Posterior vena cava (tissue), 2 donors: ENCODE measurements around the gene NKAIN4. TPM values are rescaled to one million over a fixed set of nuclear protein-coding genes. Genes with fewer than 3 reads are reported as not detected.

ENCODE experiments used
- DNase-seq: peaks from one replicate; pipeline ENCODE4 v3.0.0-alpha.2; 2020; ENCODE audit warnings: low spot score
- intact Hi-C, 2 donors: fragments of 100-400 bp; cut with DNase I; formaldehyde crosslinking; loops; one replicate each; pipeline versions ENCODE4 v1.14.1 to v1.14.2; 2022 to 2023
- total RNA-seq, 2 donors: library from RNA; stranded (reverse); fragmentation: NEBNext Ultra II Directional; extraction: Animal tissue kit (Norgen Biotek cat#: 25700); gene quantifications; one replicate each; pipeline ENCODE4 v1.2.1, GENCODE V29; 2021
- donor health status: DM: yes; HTN: yes; CAD: no.
- donor health status: DM: yes; HTN: yes; CAD: no.

Gene NKAIN4
- total RNA-seq, 2 donors from 2014 or later: not detected

- intact Hi-C loops: no loop called here
- DNase-seq: no peak
These were observed 7.6 kb downstream of the NKAIN4 start for GRCh38 chr20:63246490-63247288.

DNA sequence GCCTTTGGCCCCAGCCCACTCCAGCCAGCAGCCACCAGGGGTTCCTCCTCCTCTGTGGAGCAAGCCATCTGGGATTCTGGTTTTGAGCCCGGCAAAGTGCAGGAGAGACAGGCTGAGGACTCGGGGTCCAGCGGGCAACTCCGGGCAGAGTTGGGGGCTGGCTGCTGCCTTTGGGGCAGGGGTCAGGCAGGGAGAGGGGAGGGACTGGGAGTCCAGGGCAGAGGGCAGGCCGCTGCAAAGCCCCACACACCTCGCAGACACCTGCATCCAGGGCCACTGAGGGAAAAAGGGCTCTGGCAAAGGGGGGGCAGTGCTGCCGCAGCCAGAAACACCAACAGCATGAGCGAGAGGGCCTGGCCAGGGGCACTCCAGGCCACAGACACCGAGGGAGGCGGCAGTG lies 9.8 kb downstream of the NKAIN4 start:
- no peak for DNase-seq
- intact Hi-C loops: no loop called here

GRCh38 chr20:63243604-63244247 lies 10.5 kb downstream of the NKAIN4 start:
- intact Hi-C loops: no loop called here
- no peak for DNase-seq

DNA sequence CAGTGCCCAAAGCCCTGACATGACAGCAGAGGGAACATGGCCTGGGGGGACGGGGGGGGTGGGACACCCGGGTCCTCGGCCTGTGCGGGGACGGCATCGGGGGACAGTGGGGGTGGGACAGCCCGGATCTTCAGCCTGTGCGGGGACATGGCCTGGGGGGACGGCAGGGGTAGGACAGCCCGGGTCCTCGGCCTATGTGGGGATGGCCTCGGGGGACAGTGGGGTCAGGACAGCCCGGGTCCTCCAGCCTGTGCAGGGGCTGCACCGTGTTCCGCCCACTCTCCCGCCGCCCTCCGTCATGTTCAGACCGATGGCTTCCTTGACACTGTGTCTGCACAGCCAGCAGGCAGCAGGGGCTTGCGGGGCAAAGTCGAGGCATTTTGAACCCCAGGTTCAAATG lies 11.5 kb downstream of the NKAIN4 start:
- DNase-seq: no peak
- intact Hi-C loops: no loop called here

GRCh38 chr20:63241272-63241671 lies 13.0 kb downstream of the NKAIN4 start:
- no peak for DNase-seq
- intact Hi-C loops: no loop called here

DNA sequence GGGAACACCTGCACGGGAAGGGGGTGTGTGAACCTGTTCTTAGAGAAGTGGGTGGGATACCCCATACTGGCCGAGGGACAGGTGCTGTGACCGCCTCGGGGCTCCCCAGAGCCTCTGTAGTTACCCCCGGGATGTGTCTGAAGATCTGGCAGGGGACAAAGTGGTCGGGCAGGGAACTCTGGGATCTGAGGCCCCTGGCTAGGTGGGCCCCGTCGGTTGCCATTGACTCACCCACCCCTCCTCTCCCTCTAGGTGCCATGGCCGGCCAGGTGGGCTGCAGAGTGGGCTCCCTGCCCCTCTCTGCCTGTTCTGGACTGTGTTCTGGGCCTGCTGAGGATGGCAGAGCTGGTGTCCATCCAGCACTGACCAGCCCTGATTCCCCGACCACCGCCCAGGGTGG lies 14.3 kb downstream of the NKAIN4 start:
- intact Hi-C loops: no loop called here
- DNase-seq: no peak

GRCh38 chr20:63239431-63239830 lies 14.8 kb downstream of the NKAIN4 start:
- intact Hi-C loops: loop anchor here in 1 of 2 donors (10.0 kb wide), 1 partner anchor 185 kb away; no protein-coding TSS in a partner anchor
- DNase-seq: no peak

- intact Hi-C loops: loop anchor here in 1 of 2 donors (10.0 kb wide), 1 partner anchor 184 kb away; no protein-coding TSS in a partner anchor
- no peak for DNase-seq
These were observed 15.6 kb downstream of the NKAIN4 start for GRCh38 chr20:63238514-63239125.

DNA sequence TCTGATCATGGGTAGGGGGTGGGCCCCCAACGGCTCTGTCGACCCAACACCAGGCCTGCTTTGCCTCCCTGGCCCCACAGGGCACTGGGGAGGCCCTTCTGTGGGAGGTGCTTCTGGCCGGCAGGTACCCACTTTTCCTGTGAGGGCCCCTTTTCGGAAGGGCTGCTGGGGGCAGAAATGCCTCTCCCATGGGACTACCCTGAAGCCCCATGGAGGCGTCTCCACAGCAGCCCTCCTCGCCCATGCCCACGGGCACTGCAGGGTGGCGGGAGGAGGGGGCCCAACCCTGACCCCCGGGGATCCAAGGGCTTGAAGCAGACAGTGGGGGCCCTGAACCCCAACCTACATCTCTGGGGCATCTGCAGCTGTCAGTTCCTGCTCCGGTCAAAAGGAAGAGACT lies 16.2 kb downstream of the NKAIN4 start:
- DNase-seq: no peak
- intact Hi-C loops: loop anchor here in 1 of 2 donors (10.0 kb wide), 1 partner anchor 183 kb away; no protein-coding TSS in a partner anchor

DNA sequence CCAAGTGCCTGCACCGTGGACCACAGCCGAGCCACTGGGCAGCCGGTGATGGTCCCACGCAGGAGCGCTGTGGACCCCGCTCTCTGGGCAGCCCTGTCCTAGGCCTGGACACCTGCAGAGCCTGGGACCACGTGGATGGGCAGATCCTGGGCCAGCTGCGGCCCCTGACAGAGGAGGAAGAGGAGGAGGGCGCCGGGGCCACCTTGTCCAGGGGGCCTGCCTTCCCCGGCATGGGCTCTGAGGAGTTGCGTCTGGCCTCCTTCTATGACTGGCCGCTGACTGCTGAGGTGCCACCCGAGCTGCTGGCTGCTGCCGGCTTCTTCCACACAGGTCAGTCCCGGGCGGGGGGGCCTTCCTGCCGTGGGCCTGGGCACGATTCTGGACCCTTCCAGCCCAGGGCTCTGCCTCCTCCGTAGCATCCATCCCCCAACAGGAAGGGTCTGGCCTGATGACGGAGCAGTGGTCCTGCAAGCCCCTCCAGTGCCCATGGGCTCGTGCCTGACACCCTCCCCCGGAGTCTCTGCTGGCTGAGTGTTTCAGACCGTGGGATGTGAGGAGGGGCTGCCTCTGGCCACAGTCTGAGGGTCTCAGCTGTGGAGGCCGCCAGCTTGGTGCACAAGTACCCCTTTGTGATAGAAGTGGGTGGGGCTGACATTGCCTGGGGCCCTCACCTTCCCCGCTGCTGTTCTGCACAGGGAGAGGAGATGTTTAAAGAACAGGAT lies 18.0 kb downstream of the NKAIN4 start:
- intact Hi-C loops: loop anchor here in 1 of 2 donors (10.0 kb wide), 1 partner anchor 181 kb away; no protein-coding TSS in a partner anchor
- no peak for DNase-seq

DNA sequence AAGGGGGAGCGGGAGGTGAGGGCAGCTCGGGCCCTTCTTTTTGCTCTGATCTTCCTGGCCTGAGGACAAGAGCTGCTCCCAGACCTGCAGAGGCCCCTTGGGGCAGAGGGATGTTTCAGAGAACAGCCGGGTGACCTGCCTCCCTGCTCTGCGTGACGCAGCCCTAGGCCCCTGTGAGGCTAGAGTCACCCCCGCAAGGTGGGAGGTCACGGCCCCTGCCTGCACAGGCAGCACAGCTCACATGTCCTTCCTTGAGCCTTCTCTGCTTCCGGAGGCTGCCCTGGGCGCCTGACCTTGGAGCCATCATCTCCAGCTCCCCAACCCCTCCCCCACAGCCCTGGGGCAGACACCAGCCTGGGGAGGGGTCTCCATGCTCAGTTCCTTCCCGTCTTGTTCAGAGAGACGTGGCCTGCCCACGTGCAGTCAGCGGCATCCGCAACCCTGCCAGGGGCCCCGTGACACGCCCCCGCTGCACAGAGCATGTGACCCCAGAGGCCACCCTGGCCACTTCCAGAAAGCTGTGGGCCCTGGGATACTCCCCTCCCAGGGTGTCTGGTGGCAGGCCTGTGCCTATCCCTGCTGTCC lies 18.8 kb downstream of the NKAIN4 start, which contains the start of gene BIRC7:
TSS of gene BIRC7 (plus strand) at position 507 of the 585 bp plus-strand sequence. CDS start 192 bp downstream, outside the sequence.
- intact Hi-C loops: loop anchor here in 1 of 2 donors (10.0 kb wide), 1 partner anchor 181 kb away; no protein-coding TSS in a partner anchor
- DNase-seq: no peak

GRCh38 chr20:63234693-63235398 lies 19.4 kb downstream of the NKAIN4 start:
- DNase-seq: no peak
- intact Hi-C loops: loop anchor here in 1 of 2 donors (10.0 kb wide), 1 partner anchor 180 kb away; no protein-coding TSS in a partner anchor

DNA sequence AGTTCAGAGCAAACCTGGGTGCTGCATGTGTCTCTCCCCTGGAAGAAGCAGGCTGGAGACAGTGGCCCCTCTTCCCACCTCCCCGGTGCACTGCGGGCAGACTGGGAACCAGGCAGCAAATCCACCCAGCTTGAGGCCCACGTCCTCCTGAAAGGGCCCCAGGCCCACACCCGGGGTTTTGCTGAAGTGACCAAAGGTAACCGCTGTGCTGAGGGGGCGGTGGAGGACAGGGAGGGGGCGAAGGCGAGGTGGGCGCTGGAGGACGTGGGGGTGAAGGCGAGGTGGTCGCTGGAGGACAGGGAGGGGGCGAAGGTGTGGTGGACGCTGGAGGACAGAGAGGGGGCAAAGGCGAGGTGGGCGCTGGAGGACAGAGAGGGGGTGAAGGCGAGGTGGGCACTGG lies 20.3 kb downstream of the NKAIN4 start:
- no peak for DNase-seq
- intact Hi-C loops: loop anchor here in 1 of 2 donors (10.0 kb wide), 1 partner anchor 179 kb away; no protein-coding TSS in a partner anchor

- no peak for DNase-seq
- intact Hi-C loops: loop anchor here in 1 of 2 donors (10.0 kb wide), 1 partner anchor 178 kb away; no protein-coding TSS in a partner anchor
These were observed 21.3 kb downstream of the NKAIN4 start for GRCh38 chr20:63233061-63233344.

DNA sequence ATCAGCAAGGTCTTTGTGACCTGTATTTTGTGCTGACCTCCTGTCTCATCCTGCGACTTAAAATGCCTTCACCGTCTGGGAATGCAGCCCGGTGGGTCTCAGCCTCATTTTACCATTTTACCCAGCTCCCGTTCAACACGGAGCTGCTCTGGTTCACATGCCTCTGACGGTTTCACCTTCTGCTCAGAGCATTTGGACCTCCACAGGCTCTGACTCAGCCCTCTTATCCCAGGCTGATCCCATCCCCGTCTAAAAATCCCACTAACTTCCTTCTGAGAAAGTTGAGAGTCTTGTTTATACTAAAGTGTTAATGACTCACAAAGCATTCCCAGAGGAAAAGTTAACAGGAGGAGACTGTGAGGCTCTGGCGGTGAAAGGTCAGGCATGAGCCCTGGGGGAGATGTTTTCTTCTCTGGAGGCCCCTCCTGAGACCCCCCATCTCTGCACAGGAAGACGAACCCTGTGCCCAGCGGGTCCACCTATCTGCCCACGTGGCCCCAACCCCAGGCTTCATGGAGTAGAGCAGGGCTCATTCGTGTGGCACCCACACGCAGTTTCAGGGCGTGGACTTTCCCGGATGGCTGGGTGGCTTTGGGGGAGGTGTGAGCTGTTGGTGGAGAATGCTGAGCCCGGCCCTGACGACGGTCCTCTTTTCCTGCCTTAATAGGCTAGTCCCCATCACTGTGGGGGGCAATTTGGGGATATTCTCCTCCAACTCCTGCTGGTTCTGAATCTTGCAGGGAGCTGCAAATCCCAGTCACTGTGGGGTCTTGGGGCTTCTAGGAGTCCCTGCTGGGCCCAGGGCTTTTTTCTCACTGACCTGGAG lies 21.8 kb downstream of the NKAIN4 start:
- intact Hi-C loops: loop anchor here in 1 of 2 donors (10.0 kb wide), 1 partner anchor 178 kb away; no protein-coding TSS in a partner anchor
- no peak for DNase-seq

GRCh38 chr20:63230800-63231268 lies 23.4 kb downstream of the NKAIN4 start:
- intact Hi-C loops: loop anchor here in 1 of 2 donors (10.0 kb wide), 1 partner anchor 176 kb away; no protein-coding TSS in a partner anchor
- peak; percentile 90 for DNase-seq

- DNase-seq: no peak
- intact Hi-C loops: no loop called here
These were observed 25.5 kb downstream of the NKAIN4 start for GRCh38 chr20:63228806-63229205.
